Stomach (tissue), 19 donors: Measurements from ENCODE around the gene CORO1A. TPM values are rescaled to one million over a fixed set of nuclear protein-coding genes. Genes with fewer than 3 reads are reported as not detected.
A peak's percentile ranks its signal among the peaks of the same experiment; 100 is the strongest.

Experiments used
- DNase-seq, 2 donors: peaks; one replicate each; pipeline versions ENCODE4 v3.0.0 to v3.0.0-alpha.2; 2013 to 2019
- H3K27ac ChIP-seq, 5 donors: fragments of 200-600 bp in 4 of 5; sonication (generic) in 4 of 5; one replicate each; pipeline ENCODE4 v1.5.1; 2013 to 2019; ENCODE audit warnings: mild to moderate bottlenecking in 1 of 5, moderate library complexity in 1 of 5
- H3K27me3 ChIP-seq, 3 donors: fragments of 200-600 bp; sonication (generic); one replicate each; pipeline ENCODE4 v1.5.1; 2017 to 2019; ENCODE audit warnings: mixed run types in 1 of 3
- H3K36me3 ChIP-seq, 4 donors: fragments of 200-600 bp; sonication (generic); 1 replicate in 3 of 4; 2 replicates in 1 of 4; pipeline ENCODE4 v1.5.1; 2016 to 2019
- H3K4me1 ChIP-seq, 4 donors: fragments of 200-600 bp; sonication (generic); one replicate each; pipeline ENCODE4 v1.5.1; 2016 to 2019
- H3K4me3 ChIP-seq, 4 donors: fragments of 200-600 bp; sonication (generic) in 3 of 4; one replicate each; pipeline ENCODE4 v1.5.1; 2016 to 2019; ENCODE audit warnings: mild to moderate bottlenecking in 1 of 4
- H3K9me3 ChIP-seq, 4 donors: fragments of 200-600 bp; sonication (generic); one replicate each; pipeline ENCODE4 v1.5.1; 2016 to 2019
- EP300 ChIP-seq: sonication (generic); formaldehyde crosslinking; IDR thresholded peaks from one replicate; pipeline ENCODE4 v1.6.1; 2017; ENCODE audit warnings: antibody characterized with exemption
- POLR2A ChIP-seq, 4 donors: fragments of 450-650 bp; IDR thresholded peaks; one replicate each; pipeline ENCODE4 v1.6.1; 2016; ENCODE audit warnings: antibody characterized with exemption in 4 of 4, control low read depth in 2 of 4, mild to moderate bottlenecking in 1 of 4, moderate library complexity in 1 of 4
- POLR2AphosphoS5 ChIP-seq, 3 donors: sonication (generic); formaldehyde crosslinking; IDR thresholded peaks; one replicate each; pipeline ENCODE4 v1.6.1; 2016; ENCODE audit warnings: antibody characterized with exemption in 3 of 3
- WGBS, 5 donors: extraction: QIAGEN DNeasy Blood & Tissue Kit in 3 of 5; methylation state at CpG; one replicate each; pipeline versions ENCODE4 v1.1.5 to v1.1.7; 2013 to 2018; 5-methylcytosine and 5-hydroxymethylcytosine counted together
- intact Hi-C: fragments of 100-400 bp; cut with DNase I; formaldehyde crosslinking; loops from one replicate; pipeline ENCODE4 v1.15.1; 2023; ENCODE audit warnings: low total_unique reads
- long read RNA-seq, 10 donors: transcript quantifications; one replicate each; lab custom pipeline, GENCODE V29; 2026
- polyA plus RNA-seq, 3 donors: library from polyadenylated mRNA; stranded (reverse); fragments of 200-250 nt; gene quantifications; one replicate each; pipeline ENCODE4 v1.2.3, GENCODE V29; 2013
- total RNA-seq, 5 donors: library from RNA; depleted of rRNA; stranded (reverse); fragments of >200 nt; gene quantifications; one replicate each; pipeline versions ENCODE4 v1.1.0 to v1.2.3, GENCODE V29; 2014 to 2016
- TF ChIP-seq, protein P1 (sequence below), 7 experiments: fragments of 450-650 bp in 4 of 7; fragments of 200-600 bp in 3 of 7; sonication (generic) in 3 of 7; IDR thresholded peaks; one replicate each; pipeline ENCODE4 v1.5.1; 2016 to 2019; ENCODE audit warnings: antibody characterized with exemption in 7 of 7, control low read depth in 2 of 7, mild to moderate bottlenecking in 1 of 7
- donor health status: healthy with polysubstance abuse.
- donor health status: Bipolar disorder and iron deficiency.
- donor health status: healthy.

CORO1A gene
- total RNA-seq (10 to 100 TPM; 13.0 to 30.3 (median 18.7) TPM), polyA plus RNA-seq (10 to 100 TPM; 34.2 to 42.5 (median 37.3) TPM)
- long read RNA-seq, donor 1: 0 reads
- long read RNA-seq, donor 2, transcript CORO1A-201 (11 exons, 1,803 nt): major isoform, 5 of 5 reads
- long read RNA-seq, donor 2, partial matches to known transcripts: 0 of 5 reads
- long read RNA-seq, donor 2, other reads (novel, unspliced or antisense): 0 of 5 reads
- long read RNA-seq, donor 3: 0 reads
- long read RNA-seq, donor 4: 0 reads
- long read RNA-seq, donor 5, partial matches to known transcripts: 0 of 2 reads
- long read RNA-seq, donor 5, other reads (novel, unspliced or antisense): 0 of 2 reads
- long read RNA-seq, donor 6, partial matches to known transcripts: 0 of 4 reads
- long read RNA-seq, donor 6, other reads (novel, unspliced or antisense): 0 of 4 reads
- long read RNA-seq, donor 7, transcript CORO1A-201 (11 exons, 1,803 nt): major isoform, 12 of 12 reads
- long read RNA-seq, donor 7, partial matches to known transcripts: 0 of 12 reads
- long read RNA-seq, donor 7, other reads (novel, unspliced or antisense): 0 of 12 reads
- long read RNA-seq, donor 8, partial matches to known transcripts: 46 of 51 reads
- long read RNA-seq, donor 8, other reads (novel, unspliced or antisense): 5 of 51 reads
- long read RNA-seq, donor 9, partial matches to known transcripts: 0 of 1 reads
- long read RNA-seq, donor 9, other reads (novel, unspliced or antisense): 0 of 1 reads
- long read RNA-seq, donor 10, partial matches to known transcripts: 0 of 3 reads
- long read RNA-seq, donor 10, other reads (novel, unspliced or antisense): 0 of 3 reads

DNA sequence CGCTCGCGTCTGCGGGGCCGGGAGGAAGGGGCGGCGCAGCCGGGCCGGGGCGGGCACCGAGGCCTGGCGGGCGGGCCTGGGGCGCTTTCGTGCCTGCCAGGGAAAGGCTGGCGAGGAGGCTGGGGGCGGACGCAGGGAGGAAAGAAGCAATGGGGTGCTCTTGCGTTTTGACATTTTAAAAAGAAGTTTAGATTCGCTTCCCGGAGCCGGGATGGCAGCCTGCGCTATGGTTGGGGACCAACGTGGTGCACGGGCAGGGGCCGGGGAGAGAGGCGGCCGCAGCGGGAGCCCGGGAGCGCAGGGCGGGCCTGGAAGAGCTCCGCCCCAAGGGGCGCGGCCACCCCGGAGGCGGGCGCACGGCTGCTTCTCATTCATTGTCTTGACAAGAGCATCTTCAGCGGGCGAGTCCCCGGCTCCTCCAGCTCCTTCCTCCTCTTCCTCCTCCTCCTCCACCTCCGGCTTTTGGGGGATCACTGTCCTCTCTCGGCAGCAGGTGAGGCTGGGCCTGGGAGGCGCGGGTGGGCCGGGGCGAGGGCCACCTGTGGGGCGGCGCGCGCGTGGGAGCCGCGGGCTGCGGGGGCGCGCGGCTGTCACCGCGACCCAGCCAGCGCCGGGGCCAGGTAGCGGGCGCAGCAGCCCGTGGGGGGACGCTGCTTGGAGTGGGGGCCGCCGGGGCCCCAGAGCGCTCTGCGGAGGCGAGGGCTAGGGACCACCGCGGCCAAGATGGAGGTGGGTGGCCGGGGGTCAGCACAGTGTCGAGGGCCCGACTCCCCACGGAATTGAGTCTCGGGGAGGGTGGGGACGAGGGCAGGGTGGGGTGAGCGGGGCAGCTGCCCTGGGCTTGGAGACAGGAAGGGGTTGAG lies at the start of gene CORO1A:
CORO1A (plus strand) TSS at position 370 of the 863 bp plus-strand sequence. CDS start 1,608 bp downstream, outside the sequence.
- H3K27me3 ChIP-seq: no peaks in the 10 kb centered on the region
- intact Hi-C loops: no loop called here
- H3K9me3 ChIP-seq: no peaks in the 10 kb centered on the region
- TF ChIP-seq POLR2AphosphoS5 (IDR thresholded peaks at IDR 0.05): peak in 2 of 3 donors; percentile 32 to 50
- TF ChIP-seq EP300: no peak
- peak within 1 kb of the TSS; percentile 54 to 65 (median 58) for H3K4me3 ChIP-seq
- H3K27ac ChIP-seq: peak within 1 kb of the TSS; percentile 72 to 90 (median 85)
- peaks cover 0 to 10% (median 8%) of the 10 kb centered on the region in 4 donors for H3K36me3 ChIP-seq
- DNase-seq: peak; percentile 86 to 93
- peaks cover 7 to 43% (median 28%) of the 10 kb centered on the region in 4 donors for H3K4me1 ChIP-seq
- 1 to 3% (median 2%) methylated on average over 53 to 81 of the region's 81 CpGs for WGBS, 5 donors

DNA sequence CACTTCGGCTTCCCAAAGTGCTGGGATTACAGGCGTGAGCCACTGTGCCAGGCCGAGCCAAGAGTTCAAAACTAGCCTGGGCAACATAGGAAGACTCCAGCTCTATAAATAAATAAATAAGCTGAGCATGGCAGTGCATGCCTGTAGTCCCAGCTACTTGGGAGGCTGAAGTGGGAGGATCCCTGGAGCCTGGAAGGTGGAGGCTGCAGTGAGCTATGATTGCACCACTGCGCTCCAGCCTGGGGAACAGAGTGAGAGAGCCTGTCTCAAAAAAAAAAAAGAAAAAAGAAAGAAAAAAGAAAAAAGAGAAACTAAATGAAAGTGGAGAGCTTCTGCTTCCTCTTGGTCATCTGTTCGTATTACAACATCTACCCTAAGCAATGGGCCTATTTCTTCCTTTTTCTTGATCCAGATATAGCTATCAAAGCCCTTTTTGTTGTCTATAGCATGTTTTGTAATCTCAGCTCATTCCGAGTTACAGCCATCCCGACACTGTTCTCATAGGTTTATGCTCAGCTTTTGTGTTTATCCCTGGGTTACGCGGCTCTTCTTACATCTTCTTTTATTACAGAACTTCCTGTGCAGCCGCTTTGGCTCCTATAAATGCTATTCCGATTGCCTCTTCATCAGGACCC lies 46.3 kb upstream of the CORO1A start:
- no peaks in the 10 kb centered on the region for H3K9me3 ChIP-seq
- peaks cover 0 to 21% (median 7%) of the 10 kb centered on the region in 4 donors for H3K4me1 ChIP-seq
- no peak for TF ChIP-seq EP300
- TF ChIP-seq, protein P1, sequence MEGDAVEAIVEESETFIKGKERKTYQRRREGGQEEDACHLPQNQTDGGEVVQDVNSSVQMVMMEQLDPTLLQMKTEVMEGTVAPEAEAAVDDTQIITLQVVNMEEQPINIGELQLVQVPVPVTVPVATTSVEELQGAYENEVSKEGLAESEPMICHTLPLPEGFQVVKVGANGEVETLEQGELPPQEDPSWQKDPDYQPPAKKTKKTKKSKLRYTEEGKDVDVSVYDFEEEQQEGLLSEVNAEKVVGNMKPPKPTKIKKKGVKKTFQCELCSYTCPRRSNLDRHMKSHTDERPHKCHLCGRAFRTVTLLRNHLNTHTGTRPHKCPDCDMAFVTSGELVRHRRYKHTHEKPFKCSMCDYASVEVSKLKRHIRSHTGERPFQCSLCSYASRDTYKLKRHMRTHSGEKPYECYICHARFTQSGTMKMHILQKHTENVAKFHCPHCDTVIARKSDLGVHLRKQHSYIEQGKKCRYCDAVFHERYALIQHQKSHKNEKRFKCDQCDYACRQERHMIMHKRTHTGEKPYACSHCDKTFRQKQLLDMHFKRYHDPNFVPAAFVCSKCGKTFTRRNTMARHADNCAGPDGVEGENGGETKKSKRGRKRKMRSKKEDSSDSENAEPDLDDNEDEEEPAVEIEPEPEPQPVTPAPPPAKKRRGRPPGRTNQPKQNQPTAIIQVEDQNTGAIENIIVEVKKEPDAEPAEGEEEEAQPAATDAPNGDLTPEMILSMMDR (IDR thresholded peaks at IDR 0.05): no peak
- no peak for TF ChIP-seq POLR2A (IDR thresholded peaks at IDR 0.05)
- no peak for TF ChIP-seq POLR2AphosphoS5 (IDR thresholded peaks at IDR 0.05)
- WGBS, 5 donors: 79 to 85% (median 81%) methylated on average over 9 to 11 of the region's 11 CpGs
- peak overlapping the region in 1 of 5 donors; percentile 7 for H3K27ac ChIP-seq
- intact Hi-C loops: no loop called here
- H3K4me3 ChIP-seq: no peak overlapping the region
- H3K36me3 ChIP-seq: no peaks in the 10 kb centered on the region
- no peaks in the 10 kb centered on the region for H3K27me3 ChIP-seq
- no peak for DNase-seq

DNA sequence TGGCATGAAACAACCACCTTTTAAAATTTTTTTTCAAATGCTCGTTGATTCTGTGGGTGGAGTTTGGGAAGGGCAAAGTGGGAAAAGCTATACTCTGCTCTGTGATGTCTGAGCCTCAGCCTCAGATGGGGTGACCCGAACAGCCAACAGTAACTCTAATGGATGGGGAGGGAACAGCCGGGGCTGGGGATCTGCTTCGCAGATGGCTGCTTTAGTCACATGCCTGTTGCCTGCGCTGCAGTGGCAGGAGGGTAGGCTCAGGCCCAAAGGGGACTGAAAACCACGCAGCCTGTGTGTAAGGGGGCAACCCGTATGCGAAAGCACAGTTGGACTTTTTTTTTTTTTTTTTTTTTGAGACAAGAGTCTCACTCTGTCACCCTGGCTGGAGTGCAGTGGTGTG lies 45.5 kb upstream of the CORO1A start:
- Histone ChIP-seq H3K36me3 (no peaks in the 10 kb centered on the region), H3K4me1 (peaks cover 0 to 21% (median 7%) of the 10 kb centered on the region in 4 donors), H3K27ac (no peak overlapping the region), H3K4me3 (no peak overlapping the region), H3K27me3 (no peaks in the 10 kb centered on the region), H3K9me3 (no peaks in the 10 kb centered on the region)
- TF ChIP-seq, protein P1 (IDR thresholded peaks at IDR 0.05): no peak
- TF ChIP-seq EP300: no peak
- 78 to 85% (median 80%) methylated on average over 8 of the region's 8 CpGs for WGBS, 5 donors
- DNase-seq: no peak
- intact Hi-C loops: no loop called here

DNA sequence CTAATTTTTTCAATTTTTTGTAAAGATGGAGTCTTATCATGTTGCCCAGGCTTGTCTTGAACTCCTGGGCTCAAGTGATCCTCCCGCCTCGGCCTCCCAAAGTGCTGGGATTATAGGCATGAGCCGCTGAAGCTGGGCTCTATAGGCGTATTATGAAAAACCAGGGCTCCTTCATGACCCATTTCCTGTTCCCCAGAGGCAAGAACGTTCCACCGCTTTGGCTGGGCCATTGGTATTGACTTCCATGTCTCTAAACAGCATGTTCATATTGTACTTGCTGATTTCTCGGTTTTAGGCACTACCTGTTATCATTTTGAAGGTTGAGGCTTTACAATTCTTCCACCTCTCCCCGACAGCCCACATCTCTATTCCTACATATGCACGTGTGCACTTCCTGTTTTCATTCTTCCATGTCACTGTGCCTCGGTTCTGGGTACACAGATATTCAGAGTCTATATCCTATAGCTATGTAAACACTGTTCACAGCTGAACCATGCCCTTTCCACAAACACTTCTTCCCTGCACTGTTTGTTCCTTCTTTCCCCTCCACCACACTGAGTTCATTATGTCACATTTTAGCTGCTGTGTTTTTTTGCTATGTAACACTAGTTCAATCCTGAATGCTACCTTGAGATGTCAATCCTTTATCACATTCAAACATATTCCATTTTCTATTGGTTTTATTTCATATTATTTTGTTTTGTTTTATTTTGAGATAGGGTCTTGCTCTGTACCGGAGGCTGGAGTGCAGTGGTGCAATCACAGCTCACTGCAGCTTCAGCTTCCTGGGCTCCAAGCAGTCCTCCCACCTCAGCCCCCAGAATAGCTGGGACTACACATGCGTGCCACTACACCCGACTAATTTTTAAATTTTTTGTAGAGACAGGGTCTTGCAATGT lies 43.6 kb upstream of the CORO1A start:
- H3K27ac ChIP-seq: peak overlapping the region in 4 of 5 donors; percentile 5 to 43 (median 28)
- TF ChIP-seq, protein P1 (IDR thresholded peaks at IDR 0.05): no peak
- TF ChIP-seq EP300 (no peak), POLR2AphosphoS5 (IDR thresholded peaks at IDR 0.05) (peak in 1 of 3 donors; percentile 33)
- WGBS, 5 donors: 58 to 63% (median 61%) methylated on average over 13 of the region's 13 CpGs
- H3K27me3 ChIP-seq: no peaks in the 10 kb centered on the region
- H3K4me1 ChIP-seq: peaks cover 0 to 21% (median 7%) of the 10 kb centered on the region in 4 donors
- intact Hi-C loops: no loop called here
- H3K4me3 ChIP-seq: no peak overlapping the region
- peak in 1 of 2 donors; percentile 61 for DNase-seq
- no peaks in the 10 kb centered on the region for H3K36me3 ChIP-seq
- H3K9me3 ChIP-seq: no peaks in the 10 kb centered on the region
